IPS-NIHi11 (cell line): ENCODE data around the gene CUL4A.
A peak's percentile ranks its signal among the peaks of the same experiment; 100 is the strongest.

Source experiments
- DNase-seq: peaks from one replicate; pipeline ENCODE4 v3.0.0; 2012; ENCODE audit warnings: mixed read lengths, low spot score

The CUL4A gene

GRCh38 chr13:113179374-113180230 lies 29.8 kb upstream of the CUL4A start:
- DNase-seq: peak; percentile 49

- DNase-seq: no peak
Measured at GRCh38 chr13:113182046-113182445, 27.4 kb upstream of the CUL4A start.

- DNase-seq: no peak
Measured at GRCh38 chr13:113183450-113184129, 25.8 kb upstream of the CUL4A start.

GRCh38 chr13:113184568-113185440 lies 24.6 kb upstream of the CUL4A start:
- no peak for DNase-seq

- DNase-seq: no peak
Measured at GRCh38 chr13:113186061-113186900, 23.1 kb upstream of the CUL4A start.

GRCh38 chr13:113187263-113187669 lies 22.1 kb upstream of the CUL4A start:
- DNase-seq: no peak

GRCh38 chr13:113187883-113188665 lies 21.3 kb upstream of the CUL4A start:
- DNase-seq: no peak

GRCh38 chr13:113190181-113190580 lies 19.2 kb upstream of the CUL4A start:
- DNase-seq: no peak

GRCh38 chr13:113192279-113192678 lies 17.1 kb upstream of the CUL4A start:
- DNase-seq: no peak

GRCh38 chr13:113192902-113193301 lies 16.5 kb upstream of the CUL4A start:
- DNase-seq: no peak

GRCh38 chr13:113195360-113195759 lies 14.1 kb upstream of the CUL4A start:
- no peak for DNase-seq

- no peak for DNase-seq
Measured at GRCh38 chr13:113196970-113197737, 12.3 kb upstream of the CUL4A start.

GRCh38 chr13:113201815-113202214 lies 7.6 kb upstream of the CUL4A start:
- DNase-seq: no peak

GRCh38 chr13:113202912-113203311 lies 6.5 kb upstream of the CUL4A start:
- DNase-seq: no peak

- no peak for DNase-seq
Measured at GRCh38 chr13:113203507-113204377, 5.7 kb upstream of the CUL4A start.

GRCh38 chr13:113204378-113204734 lies 5.1 kb upstream of the CUL4A start:
- no peak for DNase-seq

GRCh38 chr13:113205428-113205931 lies 3.9 kb upstream of the CUL4A start:
- DNase-seq: no peak

- no peak for DNase-seq
Measured at GRCh38 chr13:113207460-113207859, 2.0 kb upstream of the CUL4A start.
